SK-N-SH (cell line): ENCODE data around the gene SRGN. TPM values are rescaled to one million over a fixed set of nuclear protein-coding genes. Genes with fewer than 3 reads are reported as not detected.
A peak's percentile ranks its signal among the peaks of the same experiment; 100 is the strongest.
"Not testable (repeated sequence)": the region's sequence is repeated elsewhere in the genome, so short reads cannot be mapped to it uniquely, and the experiment has no call there.

Experiments
- CTCF ChIA-PET: fragments of 300-600, 350-600 bp; formaldehyde crosslinking; extraction: SDS; loops from one replicate; lab custom pipeline; 2021; lab: Yijun Ruan, JAX
- POLR2A ChIA-PET: fragments of 350-600 bp; sonication (Branson Sonifier 250); formaldehyde crosslinking; extraction: SDS; loops from one replicate; lab custom pipeline; 2020; ENCODE audit warnings: antibody characterized with exemption, inconsistent platforms; lab: Yijun Ruan, JAX
- DNase-seq: peaks from one replicate; pipeline ENCODE4 v3.0.0; 2012
- H2AFZ ChIP-seq: fragments of 200-600 bp; sonication (generic); 2 replicates; pipeline ENCODE4 v1.8.1; 2016; ENCODE audit warnings: antibody characterized with exemption, mild to moderate bottlenecking, low read depth
- H3F3A ChIP-seq: fragments of 200-600 bp; sonication (generic); replicated peaks from 2 replicates; pipeline ENCODE3; 2016; ENCODE audit warnings: antibody characterized with exemption, mild to moderate bottlenecking; ENCODE audit not compliant: insufficient read depth
- H3K27ac ChIP-seq, 2 experiments: fragments of 200-500 bp in 1 of 2; fragments of 200-600 bp in 1 of 2; sonication (Bioruptor generic) in 1 of 2; sonication (generic), shearing (Covaris generic) in 1 of 2; 2 replicates each; pipeline versions ENCODE4 v1.5.1 to v1.6.1; 2014 to 2016; ENCODE audit warnings: low read depth in 2 of 2, inconsistent platforms in 1 of 2, low read length in 1 of 2, mild to moderate bottlenecking in 1 of 2, mixed read lengths in 1 of 2
- H3K27me3 ChIP-seq: fragments of 200-600 bp; sonication (generic), shearing (Covaris generic); 2 replicates; pipeline ENCODE4 v1.6.1; 2016; ENCODE audit warnings: mixed run types; ENCODE audit not compliant: insufficient read depth
- H3K36me3 ChIP-seq, 2 experiments: fragments of 200-500 bp in 1 of 2; fragments of 200-600 bp in 1 of 2; sonication (Bioruptor generic) in 1 of 2; sonication (generic) in 1 of 2; replicated peaks in 1 of 2; 2 replicates each; pipeline versions ENCODE3 to v1.5.1; 2014 to 2016; ENCODE audit warnings: low read length in 1 of 2, mild to moderate bottlenecking in 1 of 2; ENCODE audit not compliant: insufficient read depth in 2 of 2, control insufficient read depth in 1 of 2
- H3K4me1 ChIP-seq, 2 experiments: fragments of 200-500 bp in 1 of 2; fragments of 200-600 bp in 1 of 2; sonication (Bioruptor generic) in 1 of 2; sonication (generic), shearing (Covaris generic) in 1 of 2; 2 replicates each; pipeline versions ENCODE4 v1.5.1 to v1.6.1; 2014 to 2016; ENCODE audit warnings: low read depth in 1 of 2, low read length in 1 of 2, mixed run types in 1 of 2; ENCODE audit not compliant: insufficient read depth in 2 of 2, control insufficient read depth in 1 of 2
- H3K4me2 ChIP-seq: fragments of 200-600 bp; sonication (generic), shearing (Covaris generic); 2 replicates; pipeline ENCODE4 v1.6.1; 2017; ENCODE audit warnings: mixed run types
- H3K4me3 ChIP-seq, 2 experiments: fragments of 200-500 bp in 1 of 2; fragments of 200-600 bp in 1 of 2; sonication (Bioruptor generic) in 1 of 2; sonication (generic), shearing (Covaris generic) in 1 of 2; 2 replicates each; pipeline versions ENCODE4 v1.5.1 to v1.8.1; 2014 to 2016; ENCODE audit warnings: low read depth in 2 of 2, inconsistent platforms in 1 of 2, low read length in 1 of 2, mild to moderate bottlenecking in 1 of 2, mixed read lengths in 1 of 2, moderate library complexity in 1 of 2
- H3K79me2 ChIP-seq: fragments of 200-600 bp; sonication (generic); 2 replicates; pipeline ENCODE4 v1.8.1; 2017; ENCODE audit warnings: mild to moderate bottlenecking; ENCODE audit not compliant: insufficient read depth
- H3K9ac ChIP-seq: fragments of 200-600 bp; sonication (generic); 2 replicates; pipeline ENCODE4 v1.6.1; 2017; ENCODE audit warnings: mixed run types
- H3K9me2 ChIP-seq: fragments of 200-600 bp; sonication (generic); 2 replicates; pipeline ENCODE4 v1.6.1; 2017; ENCODE audit warnings: mixed run types
- H3K9me3 ChIP-seq: fragments of 200-600 bp; sonication (generic); 2 replicates; pipeline ENCODE4 v1.6.1; 2017; ENCODE audit warnings: mixed run types, mild to moderate bottlenecking, moderate library complexity
- H4K20me1 ChIP-seq: fragments of 200-600 bp; sonication (generic); 2 replicates; pipeline ENCODE4 v1.6.1; 2017; ENCODE audit warnings: mild to moderate bottlenecking, mixed run types; ENCODE audit not compliant: insufficient read depth
- CHD2 ChIP-seq: fragments of 150-350 bp; IDR thresholded peaks from 2 replicates; pipeline ENCODE4 v1.6.1; 2018; ENCODE audit warnings: low read length; ENCODE audit not compliant: partially characterized antibody
- FOXJ3 ChIP-seq: sonication (generic); formaldehyde crosslinking; IDR thresholded peaks from 2 replicates; pipeline ENCODE4 v1.5.1; 2020; ENCODE audit warnings: mild to moderate bottlenecking, missing genetic modification reagents
- GABPA ChIP-seq: IDR thresholded peaks from 2 replicates; pipeline ENCODE4 v1.4.0; 2012; ENCODE audit warnings: low read depth, mild to moderate bottlenecking
- MAX ChIP-seq: IDR thresholded peaks from 2 replicates; pipeline ENCODE4 v1.4.0; 2012; ENCODE audit warnings: low read depth
- MEF2A ChIP-seq: IDR thresholded peaks from 2 replicates; pipeline ENCODE4 v1.4.0; 2012; ENCODE audit warnings: low read depth, borderline replicate concordance
- PBX3 ChIP-seq: IDR thresholded peaks from 2 replicates; pipeline ENCODE4; 2012
- SMC3 ChIP-seq: IDR thresholded peaks from 2 replicates; pipeline ENCODE4 v1.6.1; 2012; ENCODE audit warnings: low read depth, low read length, improper control_type of control experiment
- TAF1 ChIP-seq: IDR thresholded peaks from 2 replicates; pipeline ENCODE4 v1.6.1; 2012; ENCODE audit warnings: low read depth, mild to moderate bottlenecking, low read length, moderate library complexity, borderline replicate concordance
- TEAD4 ChIP-seq: IDR thresholded peaks from 2 replicates; pipeline ENCODE4 v1.4.0; 2012; ENCODE audit warnings: mild to moderate bottlenecking, borderline replicate concordance; ENCODE audit not compliant: insufficient read depth
- YY1 ChIP-seq: IDR thresholded peaks from 2 replicates; pipeline ENCODE4 v1.4.0; 2012; ENCODE audit warnings: low read depth, mild to moderate bottlenecking
- WGBS: methylation state at CpG from one replicate; pipeline ENCODE4 v1.1.6; 2017; ENCODE audit warnings: low lambda C conversion rate; 5-methylcytosine and 5-hydroxymethylcytosine counted together
- polyA plus RNA-seq, 3 experiments: library from polyadenylated mRNA; depleted of rRNA; stranded (reverse); fragments of >200 nt; gene quantifications; 2 replicates each; pipeline ENCODE4 v1.2.3, GENCODE V29; 2012

SRGN gene
- 0.06 and 0.10 TPM in 2 replicates for polyA plus RNA-seq (2012; rRNA removed)
- polyA plus RNA-seq (2012; cell fraction: cytosol; rRNA removed) = 0.07 TPM in 1 of 2 replicates, not detected in the other
- polyA plus RNA-seq (2012; cell fraction: nucleus; rRNA removed) = 0.05 TPM in 1 of 2 replicates, not detected in the other

GRCh38 chr10:69087590-69088470 is at the start of gene SRGN:
Gene SRGN (plus strand): TSS chr10:69088103. CDS start chr10:69088158, 55 bp downstream.
- no peaks in the 10 kb centered on the region for H4K20me1 ChIP-seq
- ChIA-PET POLR2A (no interaction called here), CTCF (interaction anchor here (0.6 kb wide), 1 partner anchor 649 kb away, joined by 3 read pairs; no protein-coding TSS in a partner anchor)
- H3K4me2 ChIP-seq = no peak within 1 kb of the TSS
- no peaks in the 10 kb centered on the region for H3K9me2 ChIP-seq
- no peaks in the 10 kb centered on the region for H3K9me3 ChIP-seq
- H3K4me3 ChIP-seq = no peak within 1 kb of the TSS
- peak within 1 kb of the TSS; percentile 39; the same call in 1 of the 2 replicates for H2AFZ ChIP-seq
- H3K79me2 ChIP-seq = no peaks in the 10 kb centered on the region
- H3F3A ChIP-seq = peaks cover 7% of the 10 kb centered on the region
- 64% methylated on average over 10 of the region's 10 CpGs for WGBS
- H3K36me3 ChIP-seq = no peaks in the 10 kb centered on the region
- H3K27me3 ChIP-seq = no peaks in the 10 kb centered on the region
- TF ChIP-seq MEF2A = no peak
- TF ChIP-seq YY1 = no peak
- TF ChIP-seq PBX3 = no peak
- no peak for TF ChIP-seq MAX
- no peak for TF ChIP-seq TEAD4
- TF ChIP-seq SMC3 = no peak
- no peak for TF ChIP-seq FOXJ3 (CRISPR knock-in tag)
- TF ChIP-seq GABPA = no peak
- no peak for TF ChIP-seq TAF1
- TF ChIP-seq CHD2 = no peak
- H3K9ac ChIP-seq = no peak within 1 kb of the TSS
- DNase-seq = no peak
- H3K27ac ChIP-seq = peak within 1 kb of the TSS in 1 of 2 experiments; percentile 7; a peak in 1 of 4 replicates
- H3K4me1 ChIP-seq = no peaks in the 10 kb centered on the region

- H3K9ac ChIP-seq, H3K27ac ChIP-seq, POLR2A ChIA-PET, H3K36me3 ChIP-seq, H3K9me2 ChIP-seq, H3K79me2 ChIP-seq, DNase-seq, H3K27me3 ChIP-seq, H4K20me1 ChIP-seq, H3K9me3 ChIP-seq, H3K4me3 ChIP-seq, H3K4me1 ChIP-seq, H2AFZ ChIP-seq, H3K4me2 ChIP-seq, H3F3A ChIP-seq: not testable (repeated sequence)
- CTCF ChIA-PET = interaction anchor here (1.5 kb wide), 1 partner anchor 52 kb away, joined by 3 read pairs; no protein-coding TSS in a partner anchor
- 51% methylated on average over 4 of the region's 5 CpGs for WGBS
Observed at GRCh38 chr10:69040904-69041303, 47.0 kb upstream of the SRGN start.
